Type B pancreatic cell (in vitro differentiated cells): Measurements from ENCODE around the gene MRI1. TPM values are rescaled to one million over a fixed set of nuclear protein-coding genes. Genes with fewer than 3 reads are reported as not detected.
"Not testable (repeated sequence)": the region's sequence is repeated elsewhere in the genome, so short reads cannot be mapped to it uniquely, and the experiment has no call there.

ENCODE experiments used
- DNase-seq: peaks from one replicate; pipeline ENCODE4 v3.0.0; 2021; ENCODE audit warnings: mixed read lengths; ENCODE audit not compliant: unreplicated experiment; ENCODE audit errors: extremely low spot score
- H3K27ac Mint-ChIP-seq: 2 replicates; pipeline ENCODE4 v1.8.0; 2021; ENCODE audit warnings: mild to moderate bottlenecking, mixed read lengths
- H3K27me3 Mint-ChIP-seq: 2 replicates; pipeline ENCODE4 v1.8.0; 2021; ENCODE audit warnings: mixed read lengths
- H3K36me3 Mint-ChIP-seq: 2 replicates; pipeline ENCODE4 v1.8.0; 2021; ENCODE audit warnings: mixed read lengths
- H3K4me1 Mint-ChIP-seq: one replicate; pipeline ENCODE4 v1.8.0; 2021; ENCODE audit warnings: mixed read lengths; ENCODE audit not compliant: unreplicated experiment
- H3K4me3 Mint-ChIP-seq: 2 replicates; pipeline ENCODE4 v1.8.0; 2021; ENCODE audit warnings: mild to moderate bottlenecking, mixed read lengths
- H3K9me3 Mint-ChIP-seq: 2 replicates; pipeline ENCODE4 v1.8.0; 2021; ENCODE audit warnings: mixed read lengths
- CTCF ChIP-seq: fragments of 200-600 bp; sonication (generic); conservative IDR thresholded peaks from 2 replicates; pipeline ENCODE4 v1.5.0; 2021; ENCODE audit warnings: antibody characterized with exemption, mild to moderate bottlenecking
- total RNA-seq: library from RNA; stranded (reverse); gene quantifications from 2 replicates; pipeline ENCODE4 v1.2.1, GENCODE V29; 2021; ENCODE audit warnings: low replicate concordance

The MRI1 gene
- total RNA-seq, 1 donor from 2014 or later = 27.7 TPM

DNA sequence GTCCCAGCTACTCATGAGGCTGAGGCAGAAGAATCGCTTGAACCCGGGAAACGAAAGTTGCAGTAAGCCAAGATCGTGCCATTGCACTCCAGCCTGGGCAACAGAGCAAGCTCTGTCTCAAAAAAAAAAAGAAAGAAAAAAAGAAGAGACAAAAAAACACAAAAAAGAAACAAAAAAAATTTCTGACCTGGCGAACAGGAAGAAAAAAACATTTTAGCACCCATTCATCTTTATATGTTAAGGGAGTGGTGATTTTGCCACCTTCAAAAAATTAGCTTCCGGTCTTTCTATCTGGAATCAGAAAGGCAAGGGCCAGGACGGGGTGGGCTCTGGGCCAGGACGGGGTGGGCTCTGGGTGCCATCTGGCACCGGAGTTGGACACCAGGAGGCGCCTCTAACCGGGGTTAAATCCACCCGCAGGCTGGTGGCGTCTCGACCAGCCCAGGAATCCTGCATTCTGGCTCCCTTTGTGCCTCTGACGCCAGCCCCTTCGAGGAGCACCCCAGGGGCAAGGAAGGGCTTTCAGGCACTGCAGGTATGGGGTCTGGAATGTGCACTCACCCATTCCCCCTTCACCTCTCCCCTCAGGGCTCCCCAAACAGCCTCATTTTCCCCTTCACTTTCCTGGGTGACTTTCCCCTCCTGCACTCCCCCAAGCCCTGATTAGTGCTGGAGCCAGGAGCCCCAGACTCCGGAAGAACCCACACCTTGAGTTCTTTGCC is 20.6 kb downstream of the MRI1 start:
- Mint-ChIP-seq H3K9me3 (no peaks in the 10 kb centered on the region), H3K36me3 (no peaks in the 10 kb centered on the region), H3K27ac (peak overlapping the region; percentile 76), H3K4me1 (peaks cover 15% of the 10 kb centered on the region), H3K4me3 (peak overlapping the region; percentile 57), H3K27me3 (no peaks in the 10 kb centered on the region)
- peak; percentile 76 for DNase-seq
- TF ChIP-seq CTCF = peak; percentile 76

GRCh38 chr19:13788991-13789390 is 24.7 kb downstream of the MRI1 start:
- H3K27ac Mint-ChIP-seq = no peak overlapping the region
- H3K9me3 Mint-ChIP-seq = no peaks in the 10 kb centered on the region
- no peak for TF ChIP-seq CTCF
- no peak for DNase-seq
- no peak overlapping the region for H3K4me3 Mint-ChIP-seq
- H3K4me1 Mint-ChIP-seq = peaks cover 11% of the 10 kb centered on the region
- no peaks in the 10 kb centered on the region for H3K27me3 Mint-ChIP-seq
- no peaks in the 10 kb centered on the region for H3K36me3 Mint-ChIP-seq

GRCh38 chr19:13790354-13790753 is 26.0 kb downstream of the MRI1 start:
- H3K27ac Mint-ChIP-seq = peak overlapping the region; percentile 9
- no peaks in the 10 kb centered on the region for H3K27me3 Mint-ChIP-seq
- H3K36me3 Mint-ChIP-seq = no peaks in the 10 kb centered on the region
- H3K9me3 Mint-ChIP-seq = no peaks in the 10 kb centered on the region
- H3K4me3 Mint-ChIP-seq = no peak overlapping the region
- DNase-seq = no peak
- no peak for TF ChIP-seq CTCF
- peaks cover 9% of the 10 kb centered on the region for H3K4me1 Mint-ChIP-seq

GRCh38 chr19:13793317-13793716 is 29.0 kb downstream of the MRI1 start:
- H3K36me3 Mint-ChIP-seq, H3K9me3 Mint-ChIP-seq, DNase-seq, H3K4me3 Mint-ChIP-seq, H3K27me3 Mint-ChIP-seq: not testable (repeated sequence)
- H3K27ac Mint-ChIP-seq = peak overlapping the region; percentile 100
- peaks cover 21% of the 10 kb centered on the region for H3K4me1 Mint-ChIP-seq

- Mint-ChIP-seq H3K9me3 (no peaks in the 10 kb centered on the region), H3K36me3 (no peaks in the 10 kb centered on the region), H3K4me1 (peaks cover 21% of the 10 kb centered on the region), H3K4me3 (peak overlapping the region; percentile 98), H3K27ac (peak overlapping the region; percentile 100), H3K27me3 (no peaks in the 10 kb centered on the region)
- no peak for TF ChIP-seq CTCF
- no peak for DNase-seq
Observed at GRCh38 chr19:13794398-13794756, 30.1 kb downstream of the MRI1 start.

GRCh38 chr19:13794757-13795589 is 30.7 kb downstream of the MRI1 start, which contains the start of gene ZSWIM4:
Gene ZSWIM4, plus strand, starts transcription at chr19:13795443. Its CDS starts 206 bp downstream, at chr19:13795649.
- peak; percentile 99 for DNase-seq
- H3K4me3 Mint-ChIP-seq = peak within 1 kb of the TSS; percentile 98
- peaks cover 21% of the 10 kb centered on the region for H3K4me1 Mint-ChIP-seq
- no peaks in the 10 kb centered on the region for H3K9me3 Mint-ChIP-seq
- peak within 1 kb of the TSS; percentile 100 for H3K27ac Mint-ChIP-seq
- no peaks in the 10 kb centered on the region for H3K36me3 Mint-ChIP-seq
- TF ChIP-seq CTCF = no peak
- no peaks in the 10 kb centered on the region for H3K27me3 Mint-ChIP-seq
